Activated T-cell treated with anti-CD3 and anti-CD28 coated beads, Interleukin-2, amount 50 U/mL, for 72 hours (primary cell): ENCODE data around the gene HUS1. TPM values are rescaled to one million over a fixed set of nuclear protein-coding genes. Genes with fewer than 3 reads are reported as not detected.

Experiments used
- ATAC-seq, 2 donors: fragments of 150-1000 bp; cut with Tn5 transposase; replicated peaks in 1 of 2; 2 replicates each; pipeline ENCODE4 v1.10.0; 2021; ENCODE audit warnings: moderate library complexity in 2 of 2, mild to moderate bottlenecking in 1 of 2
- DNase-seq, 2 donors: peaks; one replicate each; pipeline ENCODE4 v3.0.0; 2021 to 2022; ENCODE audit warnings: mixed read lengths in 1 of 2
- H3K27ac Mint-ChIP-seq: one replicate; pipeline ENCODE4 v1.8.0; 2022; ENCODE audit warnings: mild to moderate bottlenecking, moderate library complexity, mixed read lengths
- H3K27me3 Mint-ChIP-seq: one replicate; pipeline ENCODE4 v1.8.0; 2022; ENCODE audit warnings: low read depth, mixed read lengths
- H3K36me3 Mint-ChIP-seq, 2 donors: one replicate each; pipeline ENCODE4 v1.8.0; 2022; ENCODE audit warnings: mixed read lengths in 2 of 2, mild to moderate bottlenecking in 1 of 2; ENCODE audit not compliant: insufficient read depth in 2 of 2
- H3K4me1 Mint-ChIP-seq: one replicate; pipeline ENCODE4 v1.8.0; 2022; ENCODE audit warnings: low read depth, mixed read lengths
- H3K4me3 Mint-ChIP-seq, 2 donors: one replicate each; pipeline ENCODE4 v1.8.0; 2022; ENCODE audit warnings: mild to moderate bottlenecking in 2 of 2, mixed read lengths in 2 of 2, moderate library complexity in 2 of 2
- H3K9me3 Mint-ChIP-seq, 2 donors: one replicate each; pipeline ENCODE4 v1.8.0; 2022; ENCODE audit warnings: mixed read lengths in 2 of 2
- total RNA-seq, 2 donors: library from RNA; stranded (reverse); gene quantifications; one replicate each; pipeline ENCODE4 v1.2.3, GENCODE V29; 2022

The HUS1 gene
- total RNA-seq, 2 donors from 2014 or later = 38.3 to 41.1 TPM

- H3K9me3 Mint-ChIP-seq = no peaks in the 10 kb centered on the region
- H3K27me3 Mint-ChIP-seq = no peaks in the 10 kb centered on the region
- peak overlapping the region; percentile 72 for H3K27ac Mint-ChIP-seq
- peaks cover 21 to 32% of the 10 kb centered on the region in 2 donors for H3K36me3 Mint-ChIP-seq
- DNase-seq = peak; percentile 63 to 65
- no peak overlapping the region for H3K4me3 Mint-ChIP-seq
- peak; percentile 61 to 62 for ATAC-seq
- H3K4me1 Mint-ChIP-seq = peaks cover 51% of the 10 kb centered on the region
Measured at GRCh38 chr7:47968847-47969774, 10.3 kb downstream of the HUS1 start.

- peaks cover 37% of the 10 kb centered on the region for H3K4me1 Mint-ChIP-seq
- no peak for DNase-seq
- H3K9me3 Mint-ChIP-seq = no peaks in the 10 kb centered on the region
- no peak overlapping the region for H3K4me3 Mint-ChIP-seq
- no peak overlapping the region for H3K27ac Mint-ChIP-seq
- no peak for ATAC-seq
- peaks cover 18 to 25% of the 10 kb centered on the region in 2 donors for H3K36me3 Mint-ChIP-seq
- no peaks in the 10 kb centered on the region for H3K27me3 Mint-ChIP-seq
Measured at GRCh38 chr7:47967708-47968107, 11.7 kb downstream of the HUS1 start.

- Mint-ChIP-seq H3K36me3 (peaks cover 18 to 28% of the 10 kb centered on the region in 2 donors), H3K27ac (no peak overlapping the region), H3K9me3 (no peaks in the 10 kb centered on the region), H3K27me3 (no peaks in the 10 kb centered on the region), H3K4me1 (peaks cover 31% of the 10 kb centered on the region), H3K4me3 (no peak overlapping the region)
- no peak for ATAC-seq
- DNase-seq = no peak
Measured at GRCh38 chr7:47967123-47967522, 12.3 kb downstream of the HUS1 start.

GRCh38 chr7:47965456-47965855 is 14.0 kb downstream of the HUS1 start:
- ATAC-seq = no peak

GRCh38 chr7:47962262-47962661 is 17.2 kb downstream of the HUS1 start:
- Mint-ChIP-seq H3K36me3 (peaks cover 8 to 42% of the 10 kb centered on the region in 2 donors), H3K4me3 (no peak overlapping the region), H3K9me3 (no peaks in the 10 kb centered on the region), H3K4me1 (peaks cover 7% of the 10 kb centered on the region), H3K27ac (peak overlapping the region; percentile 66), H3K27me3 (no peaks in the 10 kb centered on the region)
- DNase-seq (no peak), ATAC-seq (no peak)

More at GRCh38 chr7:47965456-47965855, 14.0 kb downstream of the HUS1 start:
- Mint-ChIP-seq H3K36me3 (peaks cover 16 to 44% of the 10 kb centered on the region in 2 donors), H3K4me3 (no peak overlapping the region), H3K4me1 (peaks cover 18% of the 10 kb centered on the region), H3K9me3 (no peaks in the 10 kb centered on the region), H3K27ac (no peak overlapping the region), H3K27me3 (no peaks in the 10 kb centered on the region)
- no peak for DNase-seq

GRCh38 chr7:47957156-47957555 is 22.3 kb downstream of the HUS1 start:
- Mint-ChIP-seq H3K27me3 (no peaks in the 10 kb centered on the region), H3K9me3 (no peaks in the 10 kb centered on the region), H3K36me3 (peaks cover 1 to 28% of the 10 kb centered on the region in 2 donors), H3K4me3 (no peak overlapping the region), H3K4me1 (peaks cover 8% of the 10 kb centered on the region), H3K27ac (no peak overlapping the region)
- no peak for ATAC-seq
- no peak for DNase-seq

- H3K36me3 Mint-ChIP-seq = peaks cover 1 to 19% of the 10 kb centered on the region in 2 donors
- no peak overlapping the region for H3K4me3 Mint-ChIP-seq
- H3K9me3 Mint-ChIP-seq = no peaks in the 10 kb centered on the region
- no peak for ATAC-seq
- no peak for DNase-seq
- no peaks in the 10 kb centered on the region for H3K27me3 Mint-ChIP-seq
- H3K4me1 Mint-ChIP-seq = peaks cover 8% of the 10 kb centered on the region
- H3K27ac Mint-ChIP-seq = no peak overlapping the region
Measured at GRCh38 chr7:47956220-47956619, 23.2 kb downstream of the HUS1 start.

- peak overlapping the region; percentile 40 for H3K27ac Mint-ChIP-seq
- H3K27me3 Mint-ChIP-seq = no peaks in the 10 kb centered on the region
- peaks cover 0 to 12% of the 10 kb centered on the region in 2 donors for H3K36me3 Mint-ChIP-seq
- H3K4me1 Mint-ChIP-seq = peaks cover 8% of the 10 kb centered on the region
- DNase-seq = no peak
- H3K4me3 Mint-ChIP-seq = no peak overlapping the region
- H3K9me3 Mint-ChIP-seq = no peaks in the 10 kb centered on the region
- ATAC-seq = peak in 1 of 2 donors; percentile 48
Measured at GRCh38 chr7:47954231-47954911, 25.0 kb downstream of the HUS1 start.

GRCh38 chr7:47953822-47954221 is 25.6 kb downstream of the HUS1 start:
- no peak overlapping the region for H3K4me3 Mint-ChIP-seq
- no peak overlapping the region for H3K27ac Mint-ChIP-seq
- peaks cover 8% of the 10 kb centered on the region for H3K4me1 Mint-ChIP-seq
- peak in 1 of 2 donors; percentile 25 for ATAC-seq
- no peaks in the 10 kb centered on the region for H3K27me3 Mint-ChIP-seq
- peaks cover 0 to 12% of the 10 kb centered on the region in 2 donors for H3K36me3 Mint-ChIP-seq
- H3K9me3 Mint-ChIP-seq = no peaks in the 10 kb centered on the region
- no peak for DNase-seq

- Mint-ChIP-seq H3K36me3 (peaks cover 0 to 5% of the 10 kb centered on the region in 2 donors), H3K4me3 (no peak overlapping the region), H3K4me1 (peaks cover 8% of the 10 kb centered on the region), H3K9me3 (no peaks in the 10 kb centered on the region), H3K27me3 (no peaks in the 10 kb centered on the region), H3K27ac (no peak overlapping the region)
- ATAC-seq (no peak), DNase-seq (no peak)
Measured at GRCh38 chr7:47952224-47952623, 27.2 kb downstream of the HUS1 start.

GRCh38 chr7:47951374-47951773 is 28.0 kb downstream of the HUS1 start:
- peaks cover 0 to 3% of the 10 kb centered on the region in 2 donors for H3K36me3 Mint-ChIP-seq
- no peak for ATAC-seq

GRCh38 chr7:47950714-47951113 is 28.7 kb downstream of the HUS1 start:
- Mint-ChIP-seq H3K36me3 (peaks cover 0 to 3% of the 10 kb centered on the region in 2 donors), H3K9me3 (no peaks in the 10 kb centered on the region), H3K27me3 (no peaks in the 10 kb centered on the region), H3K27ac (no peak overlapping the region), H3K4me3 (no peak overlapping the region), H3K4me1 (peaks cover 8% of the 10 kb centered on the region)
- ATAC-seq (no peak), DNase-seq (no peak)

More at GRCh38 chr7:47951374-47951773, 28.0 kb downstream of the HUS1 start:
- no peak for DNase-seq
- Mint-ChIP-seq H3K4me3 (no peak overlapping the region), H3K9me3 (no peaks in the 10 kb centered on the region), H3K4me1 (peaks cover 8% of the 10 kb centered on the region), H3K27me3 (no peaks in the 10 kb centered on the region), H3K27ac (no peak overlapping the region)

GRCh38 chr7:47949703-47950102 is 29.7 kb downstream of the HUS1 start:
- no peak for DNase-seq
- Mint-ChIP-seq H3K36me3 (peaks cover 0 to 2% of the 10 kb centered on the region in 2 donors), H3K4me1 (peaks cover 6% of the 10 kb centered on the region)

More at GRCh38 chr7:47949703-47950102, 29.7 kb downstream of the HUS1 start:
- no peak for ATAC-seq
- H3K4me3 Mint-ChIP-seq = no peak overlapping the region
- no peaks in the 10 kb centered on the region for H3K27me3 Mint-ChIP-seq
- H3K27ac Mint-ChIP-seq = no peak overlapping the region
- no peaks in the 10 kb centered on the region for H3K9me3 Mint-ChIP-seq
